Testis (tissue), 2 donors: Measurements from ENCODE around the gene ADD1.

ENCODE experiments used
- POLR2A ChIP-seq: fragments of 450-650 bp; IDR thresholded peaks from one replicate; pipeline ENCODE4 v1.6.1; 2017; ENCODE audit warnings: antibody characterized with exemption, mild to moderate bottlenecking, moderate library complexity
- TF ChIP-seq, protein P1 (sequence below), 3 experiments: fragments of 450-650 bp in 2 of 3; fragments of 200-600 bp in 1 of 3; sonication (generic) in 1 of 3; IDR thresholded peaks; one replicate each; pipeline ENCODE4 v1.5.1; 2016 to 2019; ENCODE audit warnings: antibody characterized with exemption in 3 of 3, mild to moderate bottlenecking in 2 of 3, moderate library complexity in 1 of 3

GRCh38 chr4:2850966-2851798, 7.5 kb downstream of the ADD1 start:
- no peak for TF ChIP-seq POLR2A
- TF ChIP-seq, protein P1, sequence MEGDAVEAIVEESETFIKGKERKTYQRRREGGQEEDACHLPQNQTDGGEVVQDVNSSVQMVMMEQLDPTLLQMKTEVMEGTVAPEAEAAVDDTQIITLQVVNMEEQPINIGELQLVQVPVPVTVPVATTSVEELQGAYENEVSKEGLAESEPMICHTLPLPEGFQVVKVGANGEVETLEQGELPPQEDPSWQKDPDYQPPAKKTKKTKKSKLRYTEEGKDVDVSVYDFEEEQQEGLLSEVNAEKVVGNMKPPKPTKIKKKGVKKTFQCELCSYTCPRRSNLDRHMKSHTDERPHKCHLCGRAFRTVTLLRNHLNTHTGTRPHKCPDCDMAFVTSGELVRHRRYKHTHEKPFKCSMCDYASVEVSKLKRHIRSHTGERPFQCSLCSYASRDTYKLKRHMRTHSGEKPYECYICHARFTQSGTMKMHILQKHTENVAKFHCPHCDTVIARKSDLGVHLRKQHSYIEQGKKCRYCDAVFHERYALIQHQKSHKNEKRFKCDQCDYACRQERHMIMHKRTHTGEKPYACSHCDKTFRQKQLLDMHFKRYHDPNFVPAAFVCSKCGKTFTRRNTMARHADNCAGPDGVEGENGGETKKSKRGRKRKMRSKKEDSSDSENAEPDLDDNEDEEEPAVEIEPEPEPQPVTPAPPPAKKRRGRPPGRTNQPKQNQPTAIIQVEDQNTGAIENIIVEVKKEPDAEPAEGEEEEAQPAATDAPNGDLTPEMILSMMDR (IDR thresholded peaks at IDR 0.05), result no peak
